HG03175 (cell line): ENCODE results near the gene BPIFB6.

Experiments
- ATAC-seq: cut with Tn5 transposase; IDR thresholded peaks from one replicate; pipeline ENCODE4 v1.9.1; 2021; ENCODE audit warnings: mild to moderate bottlenecking, moderate library complexity; ENCODE audit not compliant: unreplicated experiment

Gene BPIFB6

GRCh38 chr20:33059741-33060390, 28.4 kb downstream of the BPIFB6 start:
- ATAC-seq, result no peak

GRCh38 chr20:33061658-33062028, 30.2 kb downstream of the BPIFB6 start:
- no peak for ATAC-seq

GRCh38 chr20:33062105-33062824, 30.8 kb downstream of the BPIFB6 start:
- no peak for ATAC-seq

- ATAC-seq, result no peak
Measured at GRCh38 chr20:33062825-33063149, 31.3 kb downstream of the BPIFB6 start.

GRCh38 chr20:33063271-33063670, 31.8 kb downstream of the BPIFB6 start:
- no peak for ATAC-seq

- ATAC-seq, result no peak
Measured at GRCh38 chr20:33064572-33065287, 33.3 kb downstream of the BPIFB6 start.

GRCh38 chr20:33065785-33066184, 34.3 kb downstream of the BPIFB6 start:
- no peak for ATAC-seq

- ATAC-seq, result no peak
Measured at GRCh38 chr20:33067806-33068205, 36.4 kb downstream of the BPIFB6 start.

- no peak for ATAC-seq
Measured at GRCh38 chr20:33068251-33068939, 36.9 kb downstream of the BPIFB6 start.

GRCh38 chr20:33069673-33070072, 38.2 kb downstream of the BPIFB6 start:
- no peak for ATAC-seq

GRCh38 chr20:33070111-33071053, 38.9 kb downstream of the BPIFB6 start:
- no peak for ATAC-seq

- no peak for ATAC-seq
Measured at GRCh38 chr20:33071198-33071597, 39.8 kb downstream of the BPIFB6 start.

- ATAC-seq, result no peak
Measured at GRCh38 chr20:33072362-33072761, 40.9 kb downstream of the BPIFB6 start.

GRCh38 chr20:33072813-33073212, 41.4 kb downstream of the BPIFB6 start:
- ATAC-seq, result no peak

- ATAC-seq, result no peak
Measured at GRCh38 chr20:33074675-33075074, 43.2 kb downstream of the BPIFB6 start.

- no peak for ATAC-seq
Measured at GRCh38 chr20:33075281-33075680, 43.8 kb downstream of the BPIFB6 start.

- no peak for ATAC-seq
Measured at GRCh38 chr20:33076662-33077372, 45.4 kb downstream of the BPIFB6 start.

GRCh38 chr20:33079259-33079658, 47.8 kb downstream of the BPIFB6 start, which contains the start of gene BPIFB4:
BPIFB4 (plus strand) TSS chr20:33079643; CDS start chr20:33081527, 1,884 bp downstream.
- no peak for ATAC-seq

- no peak for ATAC-seq
Measured at GRCh38 chr20:33081411-33082154, 50.1 kb downstream of the BPIFB6 start.
